ENCODE results near the gene ZBED4.

DNA sequence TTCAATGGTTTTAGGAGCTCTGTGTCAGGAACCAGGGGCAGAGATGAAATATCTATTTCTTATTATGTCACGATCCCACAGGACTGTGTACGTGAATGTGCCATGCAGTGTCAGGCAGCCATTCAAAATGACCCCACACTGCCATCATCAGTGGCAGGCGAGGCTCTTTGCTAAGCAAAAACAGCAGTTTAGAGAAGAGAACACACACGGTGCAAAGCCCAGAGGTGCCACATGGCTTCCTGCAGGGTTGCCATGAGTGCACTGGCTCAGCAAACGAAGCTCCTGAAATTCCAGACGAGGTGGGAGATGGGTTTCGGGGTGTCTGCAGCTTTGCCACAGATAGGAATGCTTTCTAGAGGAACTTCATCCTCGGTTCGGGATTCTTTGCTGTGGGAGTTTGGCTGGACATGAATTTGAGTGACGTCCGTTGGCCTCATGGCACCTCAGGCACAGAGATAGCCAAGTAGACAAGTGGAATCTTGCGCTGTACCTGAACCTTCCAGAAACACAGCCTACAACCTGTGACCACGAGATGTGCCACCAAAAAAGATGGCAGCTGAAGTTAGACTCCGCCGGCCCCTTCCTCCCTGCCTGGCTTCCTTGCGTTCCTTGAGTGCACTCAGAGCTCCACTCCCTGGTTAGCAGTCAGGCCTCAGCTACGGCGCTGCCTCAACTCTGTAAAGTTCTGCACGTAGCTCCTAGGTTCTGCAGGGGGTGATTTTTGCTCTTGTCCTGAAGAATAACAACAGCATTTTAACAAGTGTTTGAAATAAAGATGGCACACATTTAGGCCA, 7.8 kb upstream of the ZBED4 start:
- TF ChIP-seq, protein P1, sequence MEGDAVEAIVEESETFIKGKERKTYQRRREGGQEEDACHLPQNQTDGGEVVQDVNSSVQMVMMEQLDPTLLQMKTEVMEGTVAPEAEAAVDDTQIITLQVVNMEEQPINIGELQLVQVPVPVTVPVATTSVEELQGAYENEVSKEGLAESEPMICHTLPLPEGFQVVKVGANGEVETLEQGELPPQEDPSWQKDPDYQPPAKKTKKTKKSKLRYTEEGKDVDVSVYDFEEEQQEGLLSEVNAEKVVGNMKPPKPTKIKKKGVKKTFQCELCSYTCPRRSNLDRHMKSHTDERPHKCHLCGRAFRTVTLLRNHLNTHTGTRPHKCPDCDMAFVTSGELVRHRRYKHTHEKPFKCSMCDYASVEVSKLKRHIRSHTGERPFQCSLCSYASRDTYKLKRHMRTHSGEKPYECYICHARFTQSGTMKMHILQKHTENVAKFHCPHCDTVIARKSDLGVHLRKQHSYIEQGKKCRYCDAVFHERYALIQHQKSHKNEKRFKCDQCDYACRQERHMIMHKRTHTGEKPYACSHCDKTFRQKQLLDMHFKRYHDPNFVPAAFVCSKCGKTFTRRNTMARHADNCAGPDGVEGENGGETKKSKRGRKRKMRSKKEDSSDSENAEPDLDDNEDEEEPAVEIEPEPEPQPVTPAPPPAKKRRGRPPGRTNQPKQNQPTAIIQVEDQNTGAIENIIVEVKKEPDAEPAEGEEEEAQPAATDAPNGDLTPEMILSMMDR (conservative IDR thresholded peaks at IDR 0.05; ENCODE audit: low read depth, low read length), result no peak
- no peak for TF ChIP-seq EZH2 (IDR thresholded peaks at IDR 0.05; ENCODE audit: borderline replicate concordance, low read depth, low read length, poor library complexity, severe bottlenecking)

All from A673 (cell line).